Vagina (tissue), 2 donors: ENCODE results near the gene MAP2K5. TPM values are rescaled to one million over a fixed set of nuclear protein-coding genes. Genes with fewer than 3 reads are reported as not detected.

Experiments
- DNase-seq, 2 donors: peaks; one replicate each; pipeline ENCODE4 v3.0.0-alpha.2; 2017; ENCODE audit errors: extremely low spot score in 2 of 2
- H3K27ac ChIP-seq: fragments of 200-600 bp; sonication (generic); one replicate; pipeline ENCODE4 v1.5.1; 2019
- H3K27me3 ChIP-seq: fragments of 200-600 bp; sonication (generic); one replicate; pipeline ENCODE4 v1.5.1; 2019
- H3K36me3 ChIP-seq, 2 donors: fragments of 200-600 bp; sonication (generic); one replicate each; pipeline ENCODE4 v1.5.1; 2017 to 2019
- H3K4me1 ChIP-seq: fragments of 200-600 bp; sonication (generic); one replicate; pipeline ENCODE4 v1.5.1; 2019
- H3K4me3 ChIP-seq, 2 donors: fragments of 200-600 bp; sonication (generic); 1 replicate in 1 of 2; 2 replicates in 1 of 2; pipeline ENCODE4 v1.5.1; 2016 to 2019
- H3K9me3 ChIP-seq: fragments of 200-600 bp; sonication (generic); one replicate; pipeline ENCODE4 v1.5.1; 2019
- POLR2A ChIP-seq, 2 donors: fragments of 450-650 bp; IDR thresholded peaks; one replicate each; pipeline ENCODE4 v1.6.1; 2017; ENCODE audit warnings: antibody characterized with exemption in 2 of 2, mild to moderate bottlenecking in 2 of 2, moderate library complexity in 2 of 2
- POLR2AphosphoS5 ChIP-seq, 2 donors: sonication (generic); formaldehyde crosslinking; IDR thresholded peaks; one replicate each; pipeline ENCODE4 v1.9.0; 2017; ENCODE audit warnings: antibody characterized with exemption in 2 of 2, mild to moderate bottlenecking in 2 of 2, low read depth in 1 of 2; ENCODE audit not compliant: insufficient read depth in 1 of 2
- intact Hi-C: fragments of 100-400 bp; cut with DNase I; formaldehyde crosslinking; loops from one replicate; pipeline ENCODE4 v1.15.1; 2023
- total RNA-seq: library from RNA; depleted of rRNA; stranded (reverse); fragments of >200 nt; gene quantifications from one replicate; pipeline ENCODE4 v1.2.3, GENCODE V29; 2016
- TF ChIP-seq, protein P1 (sequence below), 3 experiments: fragments of 450-650 bp in 2 of 3; fragments of 200-600 bp in 1 of 3; sonication (generic) in 1 of 3; IDR thresholded peaks; one replicate each; pipeline ENCODE4 v1.5.1; 2017 to 2019; ENCODE audit warnings: antibody characterized with exemption in 3 of 3, mild to moderate bottlenecking in 2 of 3, moderate library complexity in 2 of 3

The MAP2K5 gene
- total RNA-seq, 1 donor from 2014 or later: 13.5 TPM

DNA sequence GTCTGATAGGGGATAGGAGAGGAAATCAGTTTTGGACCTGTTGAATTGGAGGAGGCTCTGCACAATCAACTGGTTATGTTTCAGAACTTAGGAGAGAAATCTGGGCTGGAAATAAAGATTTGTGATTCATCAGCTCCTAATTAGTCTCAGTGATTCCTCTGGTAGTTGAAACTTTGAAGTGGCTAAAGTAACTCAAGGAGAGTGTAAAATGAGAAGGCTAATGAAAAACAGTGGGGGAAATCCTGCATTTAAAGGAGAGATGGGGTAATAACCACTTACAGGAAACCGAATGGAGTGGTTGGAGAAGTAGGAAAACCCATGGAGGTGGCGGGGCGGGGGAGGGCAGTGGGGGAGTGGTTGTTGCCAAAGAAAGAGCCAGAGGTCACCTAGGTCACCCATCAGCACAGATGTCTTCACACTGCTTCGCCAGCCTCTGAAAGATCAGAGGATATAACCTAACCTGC, 32.6 kb downstream of the MAP2K5 start:
- no peak for DNase-seq
- Histone ChIP-seq H3K27ac (no peak overlapping the region), H3K36me3 (no peaks in the 10 kb centered on the region), H3K27me3 (no peaks in the 10 kb centered on the region), H3K4me3 (no peak overlapping the region), H3K9me3 (no peaks in the 10 kb centered on the region), H3K4me1 (no peaks in the 10 kb centered on the region)
- TF ChIP-seq POLR2AphosphoS5 (IDR thresholded peaks at IDR 0.05; ENCODE audit: insufficient read depth in 1 of 2, low read depth in 1 of 2): no peak
- TF ChIP-seq, protein P1, sequence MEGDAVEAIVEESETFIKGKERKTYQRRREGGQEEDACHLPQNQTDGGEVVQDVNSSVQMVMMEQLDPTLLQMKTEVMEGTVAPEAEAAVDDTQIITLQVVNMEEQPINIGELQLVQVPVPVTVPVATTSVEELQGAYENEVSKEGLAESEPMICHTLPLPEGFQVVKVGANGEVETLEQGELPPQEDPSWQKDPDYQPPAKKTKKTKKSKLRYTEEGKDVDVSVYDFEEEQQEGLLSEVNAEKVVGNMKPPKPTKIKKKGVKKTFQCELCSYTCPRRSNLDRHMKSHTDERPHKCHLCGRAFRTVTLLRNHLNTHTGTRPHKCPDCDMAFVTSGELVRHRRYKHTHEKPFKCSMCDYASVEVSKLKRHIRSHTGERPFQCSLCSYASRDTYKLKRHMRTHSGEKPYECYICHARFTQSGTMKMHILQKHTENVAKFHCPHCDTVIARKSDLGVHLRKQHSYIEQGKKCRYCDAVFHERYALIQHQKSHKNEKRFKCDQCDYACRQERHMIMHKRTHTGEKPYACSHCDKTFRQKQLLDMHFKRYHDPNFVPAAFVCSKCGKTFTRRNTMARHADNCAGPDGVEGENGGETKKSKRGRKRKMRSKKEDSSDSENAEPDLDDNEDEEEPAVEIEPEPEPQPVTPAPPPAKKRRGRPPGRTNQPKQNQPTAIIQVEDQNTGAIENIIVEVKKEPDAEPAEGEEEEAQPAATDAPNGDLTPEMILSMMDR (IDR thresholded peaks at IDR 0.05): no peak
- TF ChIP-seq POLR2A (IDR thresholded peaks at IDR 0.05): no peak
- intact Hi-C loops: no loop called here

DNA sequence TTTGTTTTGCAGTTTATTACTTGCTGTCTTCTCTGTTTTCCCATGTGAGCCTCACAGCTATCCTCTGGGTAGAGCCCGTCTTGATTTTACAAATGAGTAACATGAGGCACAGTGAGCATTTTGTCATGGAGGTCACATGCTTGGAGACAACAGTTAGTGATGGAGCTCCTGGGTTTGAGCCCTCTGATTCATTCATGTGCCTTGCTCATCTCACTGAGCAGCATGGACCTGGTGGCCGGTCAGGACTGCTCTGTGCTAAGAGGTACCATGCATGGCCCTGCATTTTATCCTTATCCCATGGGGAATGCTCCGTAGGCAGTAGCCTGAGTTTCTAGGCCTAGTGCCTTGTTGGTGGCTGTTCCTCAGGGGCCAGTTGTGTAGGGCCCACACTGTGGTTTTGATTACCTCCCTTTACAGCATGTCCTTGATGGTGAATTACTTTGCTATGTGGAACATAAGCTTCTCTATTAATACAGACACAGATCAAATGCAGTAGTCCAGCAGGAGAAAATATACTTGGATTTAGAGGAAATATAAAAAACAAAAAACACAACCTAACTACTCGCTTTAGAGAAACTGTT, 35.6 kb downstream of the MAP2K5 start:
- H3K36me3 ChIP-seq: no peaks in the 10 kb centered on the region
- H3K4me3 ChIP-seq: no peak overlapping the region
- TF ChIP-seq POLR2A (IDR thresholded peaks at IDR 0.05) (no peak), POLR2AphosphoS5 (IDR thresholded peaks at IDR 0.05; ENCODE audit: insufficient read depth in 1 of 2, low read depth in 1 of 2) (no peak)
- TF ChIP-seq, protein P1 (IDR thresholded peaks at IDR 0.05): no peak
- intact Hi-C loops: no loop called here
- H3K9me3 ChIP-seq: no peaks in the 10 kb centered on the region
- DNase-seq: no peak
- no peak overlapping the region for H3K27ac ChIP-seq
- H3K27me3 ChIP-seq: no peaks in the 10 kb centered on the region
- no peaks in the 10 kb centered on the region for H3K4me1 ChIP-seq

DNA sequence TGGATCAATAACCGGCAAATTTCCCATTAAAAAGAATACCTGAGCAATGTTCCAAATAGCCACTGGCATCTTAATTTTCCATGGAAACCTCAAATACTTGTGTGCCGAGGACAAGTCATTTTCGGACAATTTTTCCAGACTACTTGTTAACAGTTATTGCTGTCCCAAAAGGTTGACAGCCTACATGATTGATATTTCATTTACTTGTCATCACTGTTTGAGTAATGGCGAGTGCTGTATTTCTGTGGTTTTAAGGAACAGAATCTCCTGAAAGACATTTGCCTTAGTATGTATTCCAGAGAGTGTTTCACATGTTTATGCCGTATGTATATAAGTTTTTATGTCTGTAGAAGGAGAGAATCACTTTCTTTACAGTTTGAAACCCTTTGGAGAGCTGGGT, 36.7 kb downstream of the MAP2K5 start:
- no peak overlapping the region for H3K27ac ChIP-seq
- TF ChIP-seq POLR2A (IDR thresholded peaks at IDR 0.05) (no peak), POLR2AphosphoS5 (IDR thresholded peaks at IDR 0.05; ENCODE audit: insufficient read depth in 1 of 2, low read depth in 1 of 2) (no peak)
- TF ChIP-seq, protein P1 (IDR thresholded peaks at IDR 0.05): no peak
- intact Hi-C loops: no loop called here
- H3K4me3 ChIP-seq: no peak overlapping the region
- no peaks in the 10 kb centered on the region for H3K4me1 ChIP-seq
- DNase-seq: no peak
- H3K9me3 ChIP-seq: no peaks in the 10 kb centered on the region
- no peaks in the 10 kb centered on the region for H3K27me3 ChIP-seq
- H3K36me3 ChIP-seq: no peaks in the 10 kb centered on the region

DNA sequence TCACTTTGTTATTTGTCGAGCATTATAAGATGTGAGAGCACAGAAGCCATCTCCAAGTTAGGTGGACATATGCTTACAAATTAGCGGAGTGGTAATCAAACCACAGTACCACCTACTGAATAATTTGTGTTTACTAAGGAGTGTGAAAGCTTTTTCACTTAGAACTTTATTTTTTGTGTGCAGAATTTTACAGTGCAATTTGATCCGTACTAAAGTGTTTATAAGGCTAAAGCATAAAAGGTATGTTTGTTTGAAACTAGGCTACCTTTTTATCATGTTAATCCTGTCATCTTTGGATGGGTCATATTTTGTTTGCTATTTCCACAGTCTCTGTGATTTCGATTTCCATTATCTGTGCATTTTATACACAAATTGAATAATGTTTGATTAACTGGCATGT, 37.5 kb downstream of the MAP2K5 start:
- Histone ChIP-seq H3K9me3 (no peaks in the 10 kb centered on the region), H3K4me3 (no peak overlapping the region), H3K4me1 (no peaks in the 10 kb centered on the region), H3K27ac (no peak overlapping the region), H3K36me3 (no peaks in the 10 kb centered on the region), H3K27me3 (no peaks in the 10 kb centered on the region)
- TF ChIP-seq, protein P1 (IDR thresholded peaks at IDR 0.05): no peak
- no peak for TF ChIP-seq POLR2A (IDR thresholded peaks at IDR 0.05)
- TF ChIP-seq POLR2AphosphoS5 (IDR thresholded peaks at IDR 0.05; ENCODE audit: insufficient read depth in 1 of 2, low read depth in 1 of 2): no peak
- intact Hi-C loops: no loop called here
- DNase-seq: no peak

DNA sequence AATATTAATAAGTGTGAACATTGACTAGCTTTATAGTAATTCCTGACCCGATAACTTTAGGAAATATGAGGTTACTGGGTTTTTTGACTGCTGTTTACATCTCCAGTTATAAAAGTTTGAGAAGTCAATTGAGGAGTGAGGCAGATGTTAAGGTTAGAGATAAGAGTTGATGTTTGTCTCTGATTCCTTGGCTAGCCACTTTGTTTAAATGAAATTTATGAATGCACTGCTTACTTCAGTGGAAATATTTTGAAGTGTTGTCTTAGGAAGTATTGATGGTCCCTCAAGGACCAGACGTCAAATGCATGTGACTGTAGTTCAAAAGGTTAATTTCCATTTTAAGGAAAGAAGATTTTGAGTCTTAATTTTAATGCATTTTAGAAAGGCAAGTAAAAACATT, 41.7 kb downstream of the MAP2K5 start:
- Histone ChIP-seq H3K4me3 (no peak overlapping the region), H3K4me1 (no peaks in the 10 kb centered on the region), H3K36me3 (peaks cover 0 to 15% of the 10 kb centered on the region in 2 donors), H3K27ac (no peak overlapping the region), H3K27me3 (no peaks in the 10 kb centered on the region), H3K9me3 (no peaks in the 10 kb centered on the region)
- DNase-seq: no peak
- TF ChIP-seq POLR2AphosphoS5 (IDR thresholded peaks at IDR 0.05; ENCODE audit: insufficient read depth in 1 of 2, low read depth in 1 of 2) (no peak), POLR2A (IDR thresholded peaks at IDR 0.05) (no peak)
- TF ChIP-seq, protein P1 (IDR thresholded peaks at IDR 0.05): no peak
- intact Hi-C loops: no loop called here
